Subcutaneous adipose tissue (tissue), 4 donors: ENCODE results near the gene DNAJC13. TPM values are rescaled to one million over a fixed set of nuclear protein-coding genes. Genes with fewer than 3 reads are reported as not detected.

Experiments used
- CTCF ChIP-seq: fragments of 450-650 bp; IDR thresholded peaks from one replicate; pipeline ENCODE4 v1.5.1; 2016; ENCODE audit warnings: low read depth, mild to moderate bottlenecking, control low read depth, antibody characterized with exemption, moderate library complexity
- total RNA-seq, 4 donors: library from RNA; depleted of rRNA; stranded (reverse); fragments of >200 nt; gene quantifications; one replicate each; pipeline ENCODE4 v1.1.0, GENCODE V29; 2016

DNAJC13 gene
- total RNA-seq, 4 donors from 2014 or later = 55.6 to 79.7 (median 66.3) TPM

- no peak for TF ChIP-seq CTCF
Measured at GRCh38 chr3:132544130-132544529, 126.8 kb downstream of the DNAJC13 start.

- TF ChIP-seq CTCF = no peak
Measured at GRCh38 chr3:132545471-132545870, 128.2 kb downstream of the DNAJC13 start.

GRCh38 chr3:132549169-132549568, 131.9 kb downstream of the DNAJC13 start:
- no peak for TF ChIP-seq CTCF

GRCh38 chr3:132549890-132550578, 132.7 kb downstream of the DNAJC13 start:
- TF ChIP-seq CTCF = no peak

- TF ChIP-seq CTCF = no peak
Measured at GRCh38 chr3:132550579-132551305, 133.4 kb downstream of the DNAJC13 start.

- TF ChIP-seq CTCF = no peak
Measured at GRCh38 chr3:132553826-132554225, 136.5 kb downstream of the DNAJC13 start.

- no peak for TF ChIP-seq CTCF
Measured at GRCh38 chr3:132554437-132554836, 137.1 kb downstream of the DNAJC13 start.
